ENCODE data around the gene USF1.
"Not testable (repeated sequence)": the region's sequence is repeated elsewhere in the genome, so short reads cannot be mapped to it uniquely, and the experiment has no call there.

USF1 gene

DNA sequence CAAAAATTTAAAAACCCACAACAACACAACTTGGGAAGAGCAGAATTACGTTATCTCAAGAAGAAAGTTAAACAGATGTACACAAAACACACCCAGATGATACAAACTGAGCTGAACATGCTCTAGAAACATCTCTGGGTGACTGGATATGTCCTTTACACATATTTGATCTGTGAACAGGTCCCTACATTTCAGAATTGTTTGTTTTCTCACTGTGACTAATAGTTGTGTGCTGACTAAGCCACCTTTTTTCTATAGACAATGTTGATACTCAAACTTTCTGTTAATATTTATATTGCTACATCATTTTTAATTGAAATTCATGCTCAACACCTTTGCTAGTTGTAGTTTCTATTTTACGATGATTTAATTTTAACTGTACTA is 23.8 kb downstream of the USF1 start:
- H3K4me3 ChIP-seq (ENCODE audit: low read length) = no peak overlapping the region
- TF ChIP-seq, protein P1, sequence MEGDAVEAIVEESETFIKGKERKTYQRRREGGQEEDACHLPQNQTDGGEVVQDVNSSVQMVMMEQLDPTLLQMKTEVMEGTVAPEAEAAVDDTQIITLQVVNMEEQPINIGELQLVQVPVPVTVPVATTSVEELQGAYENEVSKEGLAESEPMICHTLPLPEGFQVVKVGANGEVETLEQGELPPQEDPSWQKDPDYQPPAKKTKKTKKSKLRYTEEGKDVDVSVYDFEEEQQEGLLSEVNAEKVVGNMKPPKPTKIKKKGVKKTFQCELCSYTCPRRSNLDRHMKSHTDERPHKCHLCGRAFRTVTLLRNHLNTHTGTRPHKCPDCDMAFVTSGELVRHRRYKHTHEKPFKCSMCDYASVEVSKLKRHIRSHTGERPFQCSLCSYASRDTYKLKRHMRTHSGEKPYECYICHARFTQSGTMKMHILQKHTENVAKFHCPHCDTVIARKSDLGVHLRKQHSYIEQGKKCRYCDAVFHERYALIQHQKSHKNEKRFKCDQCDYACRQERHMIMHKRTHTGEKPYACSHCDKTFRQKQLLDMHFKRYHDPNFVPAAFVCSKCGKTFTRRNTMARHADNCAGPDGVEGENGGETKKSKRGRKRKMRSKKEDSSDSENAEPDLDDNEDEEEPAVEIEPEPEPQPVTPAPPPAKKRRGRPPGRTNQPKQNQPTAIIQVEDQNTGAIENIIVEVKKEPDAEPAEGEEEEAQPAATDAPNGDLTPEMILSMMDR (conservative IDR thresholded peaks at IDR 0.05; ENCODE audit: low read length) = no peak
- no peak for DNase-seq (ENCODE audit: low read depth)

DNA sequence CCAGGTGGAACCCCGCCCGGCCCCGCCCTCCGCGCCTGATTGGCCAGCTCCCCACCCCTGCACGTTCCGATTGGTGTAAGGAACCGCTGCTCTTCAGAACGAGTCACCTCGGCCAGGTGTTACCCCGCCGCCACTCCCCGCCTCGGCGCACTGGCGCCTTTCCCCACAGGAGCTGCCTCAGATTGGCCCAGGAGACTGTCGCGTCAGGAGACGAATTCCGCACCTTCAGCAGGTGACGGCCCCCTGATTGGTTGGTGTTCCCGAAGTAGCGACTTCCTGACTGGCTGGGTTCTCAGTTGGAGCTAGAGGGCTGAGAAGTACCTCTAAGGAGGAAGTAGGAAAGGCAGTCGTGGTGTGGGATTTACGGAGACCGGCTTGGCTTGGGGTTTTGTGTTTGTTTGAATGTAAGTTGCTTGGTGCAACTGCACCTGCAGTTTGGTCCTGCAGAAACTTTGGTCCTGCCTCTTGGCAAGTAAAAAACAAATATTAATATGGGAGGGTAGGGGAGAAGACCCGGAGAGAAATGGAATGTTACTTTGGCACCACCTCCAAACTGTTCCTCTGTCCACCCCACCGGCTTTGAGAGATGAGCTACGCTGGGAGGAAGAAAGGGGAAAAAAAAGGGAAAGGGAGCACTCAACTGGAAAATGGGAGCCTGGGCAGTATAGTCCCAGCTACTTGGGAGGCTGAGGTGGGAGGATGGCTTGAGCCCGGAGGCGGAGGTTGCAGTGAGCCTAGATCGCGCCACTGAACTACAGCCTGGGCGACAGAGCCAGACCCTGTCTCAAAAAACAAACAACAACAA is 24.4 kb downstream of the USF1 start:
- TF ChIP-seq, protein P1 (conservative IDR thresholded peaks at IDR 0.05; ENCODE audit: low read length) = no peak
- no peak for DNase-seq (ENCODE audit: low read depth)
- peak overlapping the region; percentile 62 for H3K4me3 ChIP-seq (ENCODE audit: low read length)

DNA sequence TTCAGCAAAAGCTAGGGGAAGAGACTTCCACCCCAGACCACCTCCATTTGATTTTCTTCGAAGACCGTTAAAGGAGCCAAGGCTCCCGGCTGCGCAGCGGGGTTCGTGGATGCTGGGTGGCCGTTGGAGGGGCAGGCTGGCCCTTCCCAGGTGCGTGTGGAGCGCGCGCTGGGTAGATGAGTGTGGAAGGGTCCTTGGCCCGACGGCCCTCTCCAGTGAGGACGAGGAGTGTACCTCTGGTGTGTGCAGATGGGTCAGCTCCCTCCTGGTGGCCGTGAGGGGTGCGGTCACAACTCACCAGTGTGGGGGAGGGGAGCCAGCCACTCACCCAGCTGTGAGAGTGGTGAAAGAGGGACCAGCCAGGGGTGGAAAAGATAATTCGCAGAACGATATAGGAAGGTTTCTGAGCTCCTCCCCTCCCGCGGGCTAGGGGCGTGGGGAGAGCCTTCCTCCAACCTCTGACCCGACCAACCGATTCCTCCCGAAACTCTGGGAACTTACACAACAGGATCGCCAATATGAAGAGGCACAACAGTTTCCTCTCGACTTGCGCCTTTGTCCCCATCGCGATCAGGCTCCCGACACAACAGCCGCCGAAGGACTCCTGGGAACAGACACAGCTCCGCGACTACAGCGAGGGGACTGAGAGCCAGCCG is 25.1 kb downstream of the USF1 start, which contains the start of gene F11R:
Gene F11R (minus strand): TSS at position 644 of the 656 bp plus-strand sequence. CDS start 79 bp downstream, at position 565.
- TF ChIP-seq, protein P1 (conservative IDR thresholded peaks at IDR 0.05; ENCODE audit: low read length) = 0 out of 2 replicates have a peak, but pooled peaks have one; percentile 1
- no peak for DNase-seq (ENCODE audit: low read depth)

DNA sequence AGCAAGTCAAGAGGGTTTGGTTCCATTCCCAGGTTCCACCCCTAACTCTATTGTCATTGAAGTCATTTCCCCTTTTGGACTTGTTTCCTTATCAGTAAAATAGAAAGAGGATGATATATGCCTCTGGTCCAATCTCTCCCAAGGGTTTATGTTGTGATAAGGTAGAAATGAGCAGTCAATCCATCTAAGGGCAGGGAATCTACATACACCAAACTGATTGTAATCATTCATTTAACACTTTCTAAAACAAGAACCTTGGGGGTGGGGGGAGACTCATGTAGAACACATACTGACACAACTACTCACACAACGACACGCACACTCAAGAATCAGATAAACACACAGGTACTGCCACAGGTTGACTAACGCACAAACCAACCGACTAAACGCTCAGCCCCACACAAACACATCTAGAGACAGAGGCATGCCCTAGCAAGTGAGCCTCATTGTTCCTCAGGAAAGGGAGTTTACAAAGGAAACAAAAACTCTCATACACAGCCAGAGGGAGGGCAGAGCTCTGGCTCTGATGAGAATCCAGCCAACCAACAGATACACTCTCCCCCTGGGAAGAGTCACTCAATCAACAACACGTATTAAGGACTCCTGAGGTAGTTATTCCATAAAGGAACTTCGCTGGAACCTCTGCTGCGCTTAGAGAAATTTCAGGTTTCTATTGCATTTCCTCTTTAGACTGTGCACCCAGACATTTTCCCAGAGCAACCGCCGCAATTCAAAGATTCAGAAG is 25.9 kb downstream of the USF1 start:
- H3K4me3 ChIP-seq (ENCODE audit: low read length) = peak overlapping the region; percentile 62
- no peak for DNase-seq (ENCODE audit: low read depth)
- TF ChIP-seq, protein P1 (conservative IDR thresholded peaks at IDR 0.05; ENCODE audit: low read length) = no peak

More for the DNA sequence above, 25.1 kb downstream of the USF1 start, which contains the start of gene F11R:
- peak within 1 kb of the TSS; percentile 62 for H3K4me3 ChIP-seq (ENCODE audit: low read length)

DNA sequence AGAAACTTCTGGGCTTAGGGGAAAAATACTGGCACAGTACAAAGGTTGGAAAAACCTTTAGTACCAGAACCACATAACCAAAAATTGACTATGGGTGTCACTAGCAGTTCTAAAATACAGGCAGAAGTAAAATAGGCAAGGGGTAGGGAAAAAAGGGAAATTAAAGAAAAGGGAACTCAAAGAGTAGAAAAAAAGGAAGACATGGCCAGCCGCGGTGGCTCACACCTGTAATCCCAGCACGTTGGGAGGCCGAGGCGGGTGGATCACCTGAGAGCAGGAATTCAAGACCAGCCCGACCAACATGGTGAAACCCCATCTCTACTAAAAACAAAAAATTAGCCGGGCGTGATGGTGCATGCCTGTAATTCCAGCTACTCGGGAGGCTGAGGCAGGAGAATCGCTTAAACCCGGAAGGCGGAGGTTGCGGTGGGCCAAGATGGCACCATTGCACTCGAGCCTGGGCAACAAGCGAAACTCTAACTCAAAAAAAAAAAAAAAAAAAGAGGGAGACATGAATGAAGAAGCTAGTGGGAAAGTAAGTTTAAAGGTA is 26.6 kb downstream of the USF1 start:
- not testable (repeated sequence) for H3K4me3 ChIP-seq (ENCODE audit: low read length); DNase-seq (ENCODE audit: low read depth)

DNA sequence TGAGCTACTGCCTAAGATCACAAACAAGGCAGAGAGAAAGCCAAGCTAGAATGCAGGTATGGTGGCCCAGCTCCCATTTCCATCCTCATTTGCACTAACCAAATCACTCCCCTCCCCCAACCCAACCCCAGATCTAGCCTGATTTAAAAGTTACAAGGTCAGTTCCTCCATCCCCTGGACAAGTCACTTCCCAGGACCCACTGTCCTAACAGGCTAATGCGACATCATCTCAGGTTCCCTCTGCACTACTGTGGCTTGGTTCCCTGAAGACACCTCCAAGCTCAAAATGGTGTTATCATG is 27.2 kb downstream of the USF1 start:
- TF ChIP-seq, protein P1 (conservative IDR thresholded peaks at IDR 0.05; ENCODE audit: low read length) = no peak
- no peak overlapping the region for H3K4me3 ChIP-seq (ENCODE audit: low read length)

More for the DNA sequence above, 27.2 kb downstream of the USF1 start:
- DNase-seq (ENCODE audit: low read depth) = no peak

Data from AG10803 (cell line).